Ectodermal cell (in vitro differentiated cells): Measurements from ENCODE around the gene GRB10.

Experiments used
- H3K27ac ChIP-seq: 2 replicates; pipeline ENCODE4 v1.7.0; 2013; ENCODE audit warnings: mild to moderate bottlenecking, low read depth, low read length; ENCODE audit not compliant: insufficient read depth, poor library complexity, severe bottlenecking
- H3K27me3 ChIP-seq: 2 replicates; pipeline ENCODE4 v1.7.0; 2013; ENCODE audit warnings: mild to moderate bottlenecking, low read length; ENCODE audit not compliant: insufficient read depth, control insufficient read depth, poor library complexity, severe bottlenecking
- H3K36me3 ChIP-seq: one replicate; pipeline ENCODE4 v1.7.0; 2013; ENCODE audit warnings: low read length; ENCODE audit not compliant: control insufficient read depth, insufficient read depth
- H3K4me1 ChIP-seq: one replicate; pipeline ENCODE4 v1.7.0; 2013; ENCODE audit warnings: low read length; ENCODE audit not compliant: control insufficient read depth, insufficient read depth
- H3K4me3 ChIP-seq: 2 replicates; pipeline ENCODE4 v1.7.0; 2013; ENCODE audit warnings: low read depth, low read length, control low read depth; ENCODE audit not compliant: insufficient read depth
- H3K9me3 ChIP-seq: 2 replicates; pipeline ENCODE4 v1.7.0; 2013; ENCODE audit warnings: mild to moderate bottlenecking, low read length, moderate library complexity; ENCODE audit not compliant: control insufficient read depth
- WGBS, 2 experiments: methylation state at CpG; one replicate each; pipeline ENCODE4 v1.1.7; 2013; ENCODE audit warnings: missing lambda C conversion rate in 2 of 2; 5-methylcytosine and 5-hydroxymethylcytosine counted together

GRB10 gene

DNA sequence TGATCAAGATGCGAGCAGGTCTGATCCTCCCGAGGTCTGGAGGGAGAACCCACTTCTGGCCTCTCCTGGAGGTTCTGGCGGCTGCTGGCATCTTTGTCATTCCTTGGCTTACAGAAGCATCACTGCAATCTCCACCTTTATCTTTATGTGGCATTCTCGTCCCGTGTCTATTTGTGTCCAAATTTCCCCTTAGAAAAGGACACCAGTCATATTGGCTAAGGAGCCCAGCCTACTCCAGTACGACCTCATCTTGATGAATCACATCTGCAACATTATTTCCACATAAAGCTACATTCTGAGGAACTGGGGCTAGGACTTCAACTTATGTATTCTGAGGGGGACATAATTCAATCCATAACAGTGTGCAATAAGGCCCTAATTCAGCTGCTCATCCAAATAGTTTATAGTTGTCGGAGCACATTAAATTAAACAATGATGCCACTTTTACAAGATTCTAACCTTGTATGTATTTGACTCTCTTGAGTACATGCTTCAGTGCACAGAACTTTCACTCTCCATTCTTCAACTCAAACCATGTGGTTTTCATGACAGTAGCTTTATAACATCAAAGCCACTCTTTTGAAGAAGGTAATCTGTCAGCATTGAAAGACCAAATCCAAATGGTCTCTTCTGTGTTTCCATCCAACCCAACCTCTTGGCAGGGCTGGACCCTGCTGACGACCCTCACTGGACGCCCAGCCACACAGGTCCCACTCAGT is 131.3 kb downstream of the GRB10 start:
- WGBS, 2 experiments = 92 to 95% methylated on average over 9 of the region's 9 CpGs
- no peaks in the 10 kb centered on the region for H3K36me3 ChIP-seq
- H3K9me3 ChIP-seq = no peaks in the 10 kb centered on the region
- no peak overlapping the region for H3K4me3 ChIP-seq
- H3K4me1 ChIP-seq = no peaks in the 10 kb centered on the region
- H3K27ac ChIP-seq = no peak overlapping the region
- no peaks in the 10 kb centered on the region for H3K27me3 ChIP-seq

DNA sequence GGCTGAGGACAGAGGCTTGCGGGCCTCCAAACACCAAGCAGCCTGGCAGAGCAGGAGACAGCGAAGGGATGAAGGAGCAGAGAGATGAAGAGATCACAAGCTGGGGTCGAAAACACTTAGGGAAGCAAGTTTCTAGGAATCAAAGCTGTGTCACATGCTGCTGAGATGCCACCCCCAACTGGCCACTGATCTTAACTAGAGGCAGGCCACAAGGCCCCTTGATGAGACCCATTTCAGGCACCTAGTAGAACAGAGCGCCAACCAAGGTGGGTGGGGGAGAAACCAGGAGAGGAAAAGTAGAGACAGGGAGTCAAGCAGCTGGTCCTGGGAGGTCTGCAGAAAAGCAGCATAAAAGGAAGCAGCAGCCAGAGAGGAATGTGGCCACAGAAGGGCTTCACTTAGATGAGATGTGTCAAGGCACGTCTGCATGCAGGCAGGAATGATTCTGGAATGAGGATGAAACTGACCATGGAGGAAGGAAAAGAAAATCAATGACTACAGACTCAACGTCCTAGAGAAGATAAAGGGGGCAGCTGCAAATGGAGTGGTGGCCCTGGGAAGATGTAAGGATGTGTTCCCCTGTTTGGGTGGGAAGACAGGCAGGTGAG is 132.5 kb downstream of the GRB10 start:
- WGBS, 2 experiments = 94% methylated on average over 6 of the region's 6 CpGs
- H3K4me3 ChIP-seq = no peak overlapping the region
- no peaks in the 10 kb centered on the region for H3K9me3 ChIP-seq
- no peaks in the 10 kb centered on the region for H3K4me1 ChIP-seq
- H3K27ac ChIP-seq = no peak overlapping the region
- H3K36me3 ChIP-seq = no peaks in the 10 kb centered on the region
- H3K27me3 ChIP-seq = no peaks in the 10 kb centered on the region

DNA sequence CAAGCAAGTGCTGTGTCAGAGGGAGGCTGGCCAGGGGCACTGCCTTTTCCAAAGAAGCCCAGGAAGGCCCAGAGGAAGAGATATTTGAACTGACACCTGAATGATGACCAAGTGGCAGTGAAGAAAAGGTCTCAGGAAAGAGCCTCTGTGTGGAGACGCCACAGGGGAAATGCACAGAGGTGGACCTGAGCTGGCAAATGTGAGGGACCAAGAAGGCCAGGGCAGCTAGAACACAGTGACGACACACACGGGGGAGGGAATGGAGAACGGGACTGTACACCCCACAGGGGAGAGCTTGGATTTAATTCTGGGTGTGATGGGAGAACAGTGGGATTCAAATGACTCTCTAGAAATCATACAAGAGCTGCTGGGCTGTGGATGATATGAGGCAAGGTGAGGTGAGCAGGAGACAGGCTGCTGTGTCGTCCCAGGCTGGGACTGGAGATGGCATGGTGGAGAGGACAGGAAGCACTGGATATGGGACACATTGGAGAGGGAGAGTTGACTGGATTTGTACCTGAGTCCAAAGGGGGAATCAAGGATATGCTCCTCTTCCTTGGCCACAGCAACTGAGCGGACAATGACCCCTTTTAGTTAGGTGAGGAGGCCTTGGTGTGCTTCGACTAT is 133.3 kb downstream of the GRB10 start:
- WGBS, 2 experiments = 96 to 97% methylated on average over 7 of the region's 7 CpGs
- Histone ChIP-seq H3K36me3 (no peaks in the 10 kb centered on the region), H3K4me3 (no peak overlapping the region), H3K4me1 (no peaks in the 10 kb centered on the region), H3K27me3 (no peaks in the 10 kb centered on the region), H3K27ac (no peak overlapping the region), H3K9me3 (no peaks in the 10 kb centered on the region)

DNA sequence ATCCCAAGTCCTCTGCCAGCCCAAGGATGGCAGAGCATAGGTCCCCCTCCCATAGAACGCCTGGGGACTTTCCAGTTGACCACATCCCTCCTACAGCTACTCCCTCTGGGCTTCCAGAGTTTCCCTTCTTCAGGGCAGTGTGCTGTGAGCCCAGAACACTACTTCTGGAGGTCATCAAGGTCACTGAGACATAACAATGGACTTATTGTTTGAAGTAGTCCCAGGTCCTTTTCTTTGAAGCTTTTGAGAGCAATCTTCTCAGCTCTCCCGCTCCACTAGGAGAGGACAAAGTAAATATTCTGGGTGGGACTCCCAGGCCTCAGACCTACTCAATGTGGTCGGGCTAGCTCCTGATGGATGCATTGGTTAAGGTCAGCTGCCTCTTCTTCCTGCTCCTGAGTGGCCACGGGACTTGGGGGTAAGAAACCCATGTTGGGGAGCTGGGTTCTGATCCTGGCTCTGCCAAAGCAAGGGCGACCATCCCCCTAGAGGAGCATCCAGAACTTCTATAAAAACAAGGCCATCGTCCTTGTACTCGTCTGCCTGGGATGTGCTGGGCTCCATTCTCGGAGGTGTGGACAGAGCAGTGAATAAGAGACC is 134.0 kb downstream of the GRB10 start:
- Histone ChIP-seq H3K27ac (no peak overlapping the region), H3K27me3 (no peaks in the 10 kb centered on the region), H3K4me3 (no peak overlapping the region), H3K4me1 (no peaks in the 10 kb centered on the region), H3K36me3 (no peaks in the 10 kb centered on the region), H3K9me3 (no peaks in the 10 kb centered on the region)
- 92 to 96% methylated on average over 8 of the region's 8 CpGs for whole genome bisulfite sequencing, 2 experiments

DNA sequence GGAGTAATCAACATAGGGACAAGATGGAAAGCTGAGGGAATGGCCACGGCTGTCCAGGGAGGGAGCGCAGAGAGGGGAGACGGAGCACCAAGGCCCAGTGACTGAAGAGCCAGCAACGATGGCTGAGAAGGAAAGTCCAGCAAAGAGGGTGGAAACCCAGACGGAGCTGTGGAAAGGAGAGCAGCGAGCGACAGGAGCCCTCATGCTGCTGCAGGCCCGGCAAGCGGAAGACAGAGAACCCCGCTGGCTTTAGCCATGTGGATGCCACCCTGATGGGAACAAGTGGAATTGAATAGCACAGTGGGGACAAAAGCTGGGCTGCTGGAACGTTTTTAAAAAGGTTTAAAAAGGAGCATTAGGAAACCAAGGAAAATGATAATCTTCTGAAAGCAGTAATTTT is 134.6 kb downstream of the GRB10 start:
- Histone ChIP-seq H3K4me3 (no peak overlapping the region), H3K9me3 (no peaks in the 10 kb centered on the region), H3K27ac (no peak overlapping the region), H3K27me3 (no peaks in the 10 kb centered on the region), H3K36me3 (no peaks in the 10 kb centered on the region), H3K4me1 (no peaks in the 10 kb centered on the region)
- WGBS, 2 experiments = 76 to 79% methylated on average over 11 of the region's 11 CpGs

DNA sequence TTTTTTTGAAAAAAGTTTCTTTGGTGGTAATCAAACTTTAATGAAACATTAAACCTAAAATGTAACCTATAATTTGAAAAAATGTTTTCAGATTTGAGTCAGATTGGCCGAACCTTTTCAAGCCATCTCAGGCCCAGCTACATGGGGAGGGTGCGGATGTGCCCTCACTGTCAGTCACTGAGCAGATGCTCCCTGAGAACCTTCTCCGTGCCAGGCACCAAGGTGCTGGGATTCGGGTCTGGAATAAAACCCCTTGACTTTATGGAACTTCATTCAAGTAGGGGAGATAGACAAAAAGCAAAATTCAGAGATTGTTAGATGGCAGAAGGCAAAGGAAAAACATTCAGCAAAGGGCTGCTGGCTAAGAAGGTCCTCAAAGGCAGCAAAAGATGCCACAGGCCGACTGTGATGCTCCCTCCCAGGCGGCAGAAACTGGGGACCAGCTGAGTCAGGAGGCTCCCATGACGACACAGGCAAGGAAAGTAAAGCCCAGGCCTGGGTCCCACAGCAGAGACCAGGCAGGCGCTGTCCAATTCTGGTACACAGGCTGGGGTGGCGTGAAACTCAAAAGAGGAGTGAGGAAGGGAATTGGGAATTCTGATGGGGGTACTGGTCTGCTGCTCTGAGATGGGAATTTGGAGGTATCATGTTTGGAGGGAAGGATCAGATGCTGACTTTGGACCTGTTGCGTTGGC is 135.3 kb downstream of the GRB10 start:
- Histone ChIP-seq H3K9me3 (no peaks in the 10 kb centered on the region), H3K4me3 (no peak overlapping the region), H3K27me3 (no peaks in the 10 kb centered on the region), H3K4me1 (no peaks in the 10 kb centered on the region), H3K27ac (no peak overlapping the region), H3K36me3 (no peaks in the 10 kb centered on the region)
- WGBS, 2 experiments = 95 to 96% methylated on average over 10 of the region's 10 CpGs

DNA sequence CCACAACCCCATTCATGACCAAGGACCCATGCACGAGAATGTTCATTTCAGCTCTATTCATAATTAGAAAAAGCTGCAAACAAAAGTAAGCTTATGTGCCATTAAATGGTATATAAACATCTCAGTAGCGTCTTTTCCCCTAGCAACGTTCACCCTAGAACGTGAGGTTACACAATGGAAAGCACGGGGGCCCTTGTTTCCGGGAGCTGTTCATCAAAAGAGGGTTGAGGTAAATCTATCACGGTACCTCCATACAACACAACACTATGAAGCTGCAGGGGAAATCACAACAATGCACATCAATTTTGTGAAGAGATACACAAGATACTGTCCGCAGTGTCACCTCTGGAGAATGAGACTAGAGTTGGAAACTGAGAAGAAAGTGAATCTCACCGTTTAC is 136.6 kb downstream of the GRB10 start:
- WGBS, 2 experiments = 96 to 97% methylated on average over 8 to 9 of the region's 9 CpGs
- Histone ChIP-seq H3K27ac (no peak overlapping the region), H3K4me1 (peaks cover 8% of the 10 kb centered on the region), H3K4me3 (no peak overlapping the region), H3K9me3 (no peaks in the 10 kb centered on the region), H3K36me3 (no peaks in the 10 kb centered on the region), H3K27me3 (no peaks in the 10 kb centered on the region)

DNA sequence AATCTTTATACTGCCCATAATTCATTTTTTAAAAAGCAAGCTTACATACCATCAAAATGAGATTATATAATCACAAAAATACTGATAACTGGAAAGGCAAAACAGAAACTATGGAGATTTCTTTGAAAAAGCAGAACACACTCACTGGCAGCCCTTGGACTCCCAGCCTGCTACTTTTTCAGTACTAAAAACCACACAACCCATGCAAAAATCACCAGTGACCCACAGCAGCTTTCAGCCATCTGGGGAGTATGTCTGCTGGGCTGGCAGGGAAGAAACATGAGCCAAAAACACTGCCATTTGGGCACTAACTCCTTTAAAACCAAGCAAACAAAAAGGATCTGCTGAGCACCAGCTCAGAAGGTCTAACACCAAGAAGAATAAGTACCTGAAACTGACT is 137.5 kb downstream of the GRB10 start:
- Histone ChIP-seq H3K4me3 (no peak overlapping the region), H3K9me3 (no peaks in the 10 kb centered on the region), H3K4me1 (peaks cover 8% of the 10 kb centered on the region), H3K27me3 (no peaks in the 10 kb centered on the region), H3K36me3 (no peaks in the 10 kb centered on the region), H3K27ac (no peak overlapping the region)

DNA sequence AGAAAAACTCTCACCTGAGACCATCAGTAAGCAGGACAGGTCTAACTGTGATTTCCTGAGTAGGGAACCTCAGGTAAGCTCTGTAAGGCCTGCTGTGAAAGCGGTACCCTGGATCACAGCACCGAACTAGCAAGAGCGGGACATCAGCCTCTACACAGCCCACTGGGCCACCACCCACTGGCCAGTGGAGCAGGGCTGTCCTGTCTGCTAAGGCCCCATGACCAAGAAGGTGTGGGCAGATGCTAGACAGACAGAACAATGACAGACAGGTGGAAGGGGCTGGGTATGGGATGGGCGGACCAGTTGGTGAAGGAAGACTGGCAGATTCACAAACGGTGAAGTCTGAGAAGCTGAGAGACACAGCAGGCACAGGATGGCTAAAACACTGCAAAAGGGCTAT is 138.1 kb downstream of the GRB10 start:
- H3K4me1 ChIP-seq = peaks cover 8% of the 10 kb centered on the region
- no peaks in the 10 kb centered on the region for H3K36me3 ChIP-seq
- no peaks in the 10 kb centered on the region for H3K9me3 ChIP-seq
- WGBS, 2 experiments = 93 to 96% methylated on average over 5 of the region's 5 CpGs
- H3K27ac ChIP-seq = no peak overlapping the region
- no peaks in the 10 kb centered on the region for H3K27me3 ChIP-seq
- H3K4me3 ChIP-seq = no peak overlapping the region

DNA sequence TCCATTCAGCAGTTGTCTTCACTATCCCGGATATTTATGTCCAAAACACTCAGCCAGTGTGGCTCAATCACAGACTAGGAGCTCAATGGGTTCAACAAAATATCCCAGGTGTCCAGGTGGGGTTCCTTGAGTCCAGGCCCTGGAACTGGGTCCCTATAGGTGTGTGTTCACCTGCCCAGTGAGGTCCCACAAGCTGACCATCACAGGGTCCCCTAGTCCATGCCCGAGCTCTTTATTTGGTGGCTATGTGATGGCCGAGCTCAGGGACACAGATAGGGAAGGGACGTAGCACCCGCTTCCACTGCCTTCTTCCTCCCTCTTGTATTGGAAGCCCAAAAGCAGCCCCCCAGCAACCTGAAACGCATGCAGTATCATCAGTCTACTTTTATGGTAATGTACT is 138.6 kb downstream of the GRB10 start:
- Histone ChIP-seq H3K4me1 (peaks cover 8% of the 10 kb centered on the region), H3K9me3 (no peaks in the 10 kb centered on the region), H3K36me3 (no peaks in the 10 kb centered on the region), H3K27ac (no peak overlapping the region), H3K4me3 (no peak overlapping the region), H3K27me3 (no peaks in the 10 kb centered on the region)
- WGBS, 2 experiments = 92 to 96% methylated on average over 6 of the region's 6 CpGs
